GM19438 (cell line): ENCODE results near the gene RUBCN.

Experiments
- ATAC-seq: cut with Tn5 transposase; IDR thresholded peaks from one replicate; pipeline ENCODE4 v1.9.1; 2021; ENCODE audit warnings: low read depth; ENCODE audit not compliant: unreplicated experiment

RUBCN gene

GRCh38 chr3:197736491-197737318 is at the start of gene RUBCN:
Gene RUBCN, minus strand, starts transcription at chr3:197736904. Its CDS starts 185 bp downstream, at chr3:197736719.
- peak; percentile 67 for ATAC-seq

GRCh38 chr3:197784019-197784585 is 47.4 kb upstream of the RUBCN start:
- no peak for ATAC-seq

- no peak for ATAC-seq
Observed at GRCh38 chr3:197782230-197782629, 45.5 kb upstream of the RUBCN start.

GRCh38 chr3:197775317-197775716 is 38.6 kb upstream of the RUBCN start:
- ATAC-seq: no peak

GRCh38 chr3:197761784-197762183 is 25.1 kb upstream of the RUBCN start:
- ATAC-seq: no peak

GRCh38 chr3:197758512-197758911 is 21.8 kb upstream of the RUBCN start:
- ATAC-seq: no peak

GRCh38 chr3:197756704-197757103 is 20.0 kb upstream of the RUBCN start:
- ATAC-seq: no peak

- no peak for ATAC-seq
Observed at GRCh38 chr3:197753263-197753662, 16.6 kb upstream of the RUBCN start.

- no peak for ATAC-seq
Observed at GRCh38 chr3:197752107-197752506, 15.4 kb upstream of the RUBCN start.

GRCh38 chr3:197750858-197751737 is 14.4 kb upstream of the RUBCN start:
- ATAC-seq: peak; percentile 3

GRCh38 chr3:197750396-197750831 is 13.7 kb upstream of the RUBCN start:
- peak; percentile 48 for ATAC-seq

- ATAC-seq: peak; percentile 75
Observed at GRCh38 chr3:197749601-197750395, 13.1 kb upstream of the RUBCN start, which contains the start of gene FYTTD1. Gene FYTTD1, plus strand, starts transcription at chr3:197749883. Its CDS starts 89 bp downstream, at chr3:197749972.

- ATAC-seq: peak; percentile 19
Observed at GRCh38 chr3:197749315-197749600, 12.6 kb upstream of the RUBCN start.

GRCh38 chr3:197748597-197749314 is 12.1 kb upstream of the RUBCN start:
- ATAC-seq: no peak

GRCh38 chr3:197746801-197747237 is 10.1 kb upstream of the RUBCN start:
- no peak for ATAC-seq

- ATAC-seq: no peak
Observed at GRCh38 chr3:197746209-197746608, 9.5 kb upstream of the RUBCN start.

- no peak for ATAC-seq
Observed at GRCh38 chr3:197742787-197743186, 6.1 kb upstream of the RUBCN start.

- no peak for ATAC-seq
Observed at GRCh38 chr3:197737749-197738462, 1.2 kb upstream of the RUBCN start.

GRCh38 chr3:197737319-197737649 is 580 bp upstream of the RUBCN start:
- ATAC-seq: no peak
